Astrocyte of the cerebellum (primary cell): ENCODE measurements around the gene L3MBTL4.
A peak's percentile ranks its signal among the peaks of the same experiment; 100 is the strongest.

Experiments used
- DNase-seq: peaks from one replicate; pipeline ENCODE4 v3.0.0-alpha.2; 2011; ENCODE audit warnings: low read depth
- H3K4me3 ChIP-seq: 2 replicates; pipeline ENCODE4 v1.5.1; 2011; ENCODE audit warnings: mild to moderate bottlenecking, low read depth, low read length, moderate library complexity
- CTCF ChIP-seq: IDR thresholded peaks from 2 replicates; pipeline ENCODE4 v1.5.1; 2012; ENCODE audit warnings: low read length, low read depth, moderate library complexity, mild to moderate bottlenecking; ENCODE audit errors: missing control alignments
- in situ Hi-C: cut with HindIII; loops from 2 replicates; pipeline ENCODE4 v1.10.0; 2017; ENCODE audit warnings: low sequenced_read_pairs

L3MBTL4 gene

GRCh38 chr18:6406910-6407470 is 7.7 kb downstream of the L3MBTL4 start:
- no peak for DNase-seq
- in situ Hi-C loops = no loop called here

GRCh38 chr18:6406075-6406909 is 8.4 kb downstream of the L3MBTL4 start:
- no peak overlapping the region for H3K4me3 ChIP-seq
- in situ Hi-C loops = no loop called here
- no peak for TF ChIP-seq CTCF
- no peak for DNase-seq

More at GRCh38 chr18:6406910-6407470, 7.7 kb downstream of the L3MBTL4 start:
- TF ChIP-seq CTCF = no peak
- no peak overlapping the region for H3K4me3 ChIP-seq

GRCh38 chr18:6405237-6406074 is 9.3 kb downstream of the L3MBTL4 start:
- TF ChIP-seq CTCF = no peak
- H3K4me3 ChIP-seq = no peak overlapping the region
- peak; percentile 1 for DNase-seq
- in situ Hi-C loops = no loop called here

- in situ Hi-C loops = no loop called here
- H3K4me3 ChIP-seq = no peak overlapping the region
- no peak for TF ChIP-seq CTCF
- no peak for DNase-seq
These were observed 9.9 kb downstream of the L3MBTL4 start for GRCh38 chr18:6404834-6405233.

GRCh38 chr18:6401687-6402086 is 13.0 kb downstream of the L3MBTL4 start:
- H3K4me3 ChIP-seq = no peak overlapping the region
- peak; percentile 16 for TF ChIP-seq CTCF
- no peak for DNase-seq
- in situ Hi-C loops = no loop called here

GRCh38 chr18:6399776-6400175 is 14.9 kb downstream of the L3MBTL4 start:
- no peak for TF ChIP-seq CTCF
- H3K4me3 ChIP-seq = no peak overlapping the region
- DNase-seq = no peak
- in situ Hi-C loops = no loop called here
